ENCODE measurements around the gene MCU.
"Not testable (repeated sequence)": the region's sequence is repeated elsewhere in the genome, so short reads cannot be mapped to it uniquely, and the experiment has no call there.

The MCU gene

GRCh38 chr10:72913287-72913686 is 221.3 kb downstream of the MCU start:
- DNase-seq = no peak

- not testable (repeated sequence) for DNase-seq
These were observed 225.3 kb downstream of the MCU start for GRCh38 chr10:72917201-72917600.

GRCh38 chr10:72917803-72918332 is 225.9 kb downstream of the MCU start:
- not testable (repeated sequence) for DNase-seq

GRCh38 chr10:72918352-72918751 is 226.4 kb downstream of the MCU start:
- DNase-seq = no peak

GRCh38 chr10:72921147-72921683 is 229.3 kb downstream of the MCU start:
- DNase-seq = not testable (repeated sequence)

GRCh38 chr10:72924351-72924750 is 232.4 kb downstream of the MCU start:
- no peak for DNase-seq

GRCh38 chr10:72925951-72926465 is 234.1 kb downstream of the MCU start:
- DNase-seq = no peak

- DNase-seq = no peak
These were observed 235.5 kb downstream of the MCU start for GRCh38 chr10:72927485-72927884.

- DNase-seq = no peak
These were observed 236.9 kb downstream of the MCU start for GRCh38 chr10:72928798-72929197.

GRCh38 chr10:72930276-72930675 is 238.3 kb downstream of the MCU start:
- no peak for DNase-seq

- DNase-seq = no peak
These were observed 240.5 kb downstream of the MCU start for GRCh38 chr10:72932259-72933015.

- DNase-seq = no peak
These were observed 243.4 kb downstream of the MCU start for GRCh38 chr10:72935361-72935760.
